ENCODE data around the gene TLE4. TPM values are rescaled to one million over a fixed set of nuclear protein-coding genes. Genes with fewer than 3 reads are reported as not detected.

TLE4 gene
- total and polyA plus RNA-seq, 2 of the 4 experiments (the other 2 are of a cell fraction): 68.0 to 78.1 TPM

DNA sequence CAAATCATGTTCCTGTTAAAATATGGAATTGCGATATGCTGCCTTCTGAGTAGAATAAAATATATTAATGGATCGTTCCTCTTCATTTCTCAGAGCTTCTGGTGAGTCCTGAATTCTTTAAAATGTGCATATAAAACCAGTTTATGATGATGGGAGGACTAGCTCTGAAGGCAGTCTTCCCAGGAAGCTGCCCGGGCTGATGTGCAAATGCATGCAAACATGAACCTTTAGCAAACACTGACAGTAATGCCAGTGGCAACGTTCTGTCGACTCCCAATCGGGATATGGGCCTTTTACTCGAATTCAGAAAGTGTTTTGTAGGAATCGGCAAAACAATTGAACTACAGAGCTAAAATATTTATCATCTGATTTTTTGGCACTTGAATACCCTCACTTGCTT is 93.6 kb downstream of the TLE4 start:
- no peak overlapping the region for H3K4me2 ChIP-seq (ENCODE audit: low read depth, low read length)
- peaks cover 15% of the 10 kb centered on the region for H3K4me1 ChIP-seq (ENCODE audit: control insufficient read depth, insufficient read depth, low read length)
- no peak overlapping the region for H3K9ac ChIP-seq (ENCODE audit: low read depth, low read length)
- no peak for TF ChIP-seq FOS (IDR thresholded peaks at IDR 0.05; ENCODE audit: low read depth, low read length)
- TF ChIP-seq MAFK (IDR thresholded peaks at IDR 0.05; ENCODE audit: low read depth, low read length): no peak
- TF ChIP-seq, protein P1, sequence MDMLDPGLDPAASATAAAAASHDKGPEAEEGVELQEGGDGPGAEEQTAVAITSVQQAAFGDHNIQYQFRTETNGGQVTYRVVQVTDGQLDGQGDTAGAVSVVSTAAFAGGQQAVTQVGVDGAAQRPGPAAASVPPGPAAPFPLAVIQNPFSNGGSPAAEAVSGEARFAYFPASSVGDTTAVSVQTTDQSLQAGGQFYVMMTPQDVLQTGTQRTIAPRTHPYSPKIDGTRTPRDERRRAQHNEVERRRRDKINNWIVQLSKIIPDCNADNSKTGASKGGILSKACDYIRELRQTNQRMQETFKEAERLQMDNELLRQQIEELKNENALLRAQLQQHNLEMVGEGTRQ (IDR thresholded peaks at IDR 0.05; ENCODE audit: low read depth, low read length): no peak
- TF ChIP-seq BHLHE40 (IDR thresholded peaks at IDR 0.05; ENCODE audit: low read depth, low read length): no peak
- no peak for TF ChIP-seq NFE2L2 (IDR thresholded peaks at IDR 0.05; ENCODE audit: low read depth, low read length)
- TF ChIP-seq CHD1 (IDR thresholded peaks at IDR 0.05; ENCODE audit: low read depth, low read length): no peak
- TF ChIP-seq SMC3 (IDR thresholded peaks at IDR 0.05; ENCODE audit: low read depth, low read length): no peak
- TF ChIP-seq, protein P2, sequence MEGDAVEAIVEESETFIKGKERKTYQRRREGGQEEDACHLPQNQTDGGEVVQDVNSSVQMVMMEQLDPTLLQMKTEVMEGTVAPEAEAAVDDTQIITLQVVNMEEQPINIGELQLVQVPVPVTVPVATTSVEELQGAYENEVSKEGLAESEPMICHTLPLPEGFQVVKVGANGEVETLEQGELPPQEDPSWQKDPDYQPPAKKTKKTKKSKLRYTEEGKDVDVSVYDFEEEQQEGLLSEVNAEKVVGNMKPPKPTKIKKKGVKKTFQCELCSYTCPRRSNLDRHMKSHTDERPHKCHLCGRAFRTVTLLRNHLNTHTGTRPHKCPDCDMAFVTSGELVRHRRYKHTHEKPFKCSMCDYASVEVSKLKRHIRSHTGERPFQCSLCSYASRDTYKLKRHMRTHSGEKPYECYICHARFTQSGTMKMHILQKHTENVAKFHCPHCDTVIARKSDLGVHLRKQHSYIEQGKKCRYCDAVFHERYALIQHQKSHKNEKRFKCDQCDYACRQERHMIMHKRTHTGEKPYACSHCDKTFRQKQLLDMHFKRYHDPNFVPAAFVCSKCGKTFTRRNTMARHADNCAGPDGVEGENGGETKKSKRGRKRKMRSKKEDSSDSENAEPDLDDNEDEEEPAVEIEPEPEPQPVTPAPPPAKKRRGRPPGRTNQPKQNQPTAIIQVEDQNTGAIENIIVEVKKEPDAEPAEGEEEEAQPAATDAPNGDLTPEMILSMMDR (conservative IDR thresholded peaks at IDR 0.05; ENCODE audit: low read depth, low read length): no peak
- no peak for TF ChIP-seq MAZ (IDR thresholded peaks at IDR 0.05; ENCODE audit: borderline replicate concordance, low read depth, low read length)
- TF ChIP-seq RFX5 (IDR thresholded peaks at IDR 0.05; ENCODE audit: low read depth, low read length): no peak
- TF ChIP-seq, protein P3, sequence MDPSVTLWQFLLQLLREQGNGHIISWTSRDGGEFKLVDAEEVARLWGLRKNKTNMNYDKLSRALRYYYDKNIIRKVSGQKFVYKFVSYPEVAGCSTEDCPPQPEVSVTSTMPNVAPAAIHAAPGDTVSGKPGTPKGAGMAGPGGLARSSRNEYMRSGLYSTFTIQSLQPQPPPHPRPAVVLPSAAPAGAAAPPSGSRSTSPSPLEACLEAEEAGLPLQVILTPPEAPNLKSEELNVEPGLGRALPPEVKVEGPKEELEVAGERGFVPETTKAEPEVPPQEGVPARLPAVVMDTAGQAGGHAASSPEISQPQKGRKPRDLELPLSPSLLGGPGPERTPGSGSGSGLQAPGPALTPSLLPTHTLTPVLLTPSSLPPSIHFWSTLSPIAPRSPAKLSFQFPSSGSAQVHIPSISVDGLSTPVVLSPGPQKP (IDR thresholded peaks at IDR 0.05; ENCODE audit: borderline replicate concordance, low read depth, low read length): no peak
- TF ChIP-seq RCOR1 (IDR thresholded peaks at IDR 0.05; ENCODE audit: insufficient replicate concordance, low read length): no peak
- TF ChIP-seq RAD21 (IDR thresholded peaks at IDR 0.05; ENCODE audit: low read length): no peak
- TF ChIP-seq POLR2A (IDR thresholded peaks at IDR 0.05; ENCODE audit: low read depth, low read length): no peak
- no peak for TF ChIP-seq MXI1 (IDR thresholded peaks at IDR 0.05; ENCODE audit: borderline replicate concordance, low read depth, low read length)
- no peak for TF ChIP-seq CEBPB (IDR thresholded peaks at IDR 0.05; ENCODE audit: low read depth, low read length)
- no peak overlapping the region for H3K27ac ChIP-seq (ENCODE audit: insufficient read depth, low read length)
- no peak overlapping the region for H3K23ac ChIP-seq (ENCODE audit: low read depth, low read length)
- no peak overlapping the region for H3K18ac ChIP-seq (ENCODE audit: low read depth, low read length)
- H4K91ac ChIP-seq (ENCODE audit: insufficient read depth, low read depth, low read length): no peak overlapping the region
- H3K4me3 ChIP-seq (ENCODE audit: insufficient read depth, low read depth, low read length): no peak overlapping the region
- no peaks in the 10 kb centered on the region for H4K20me1 ChIP-seq (ENCODE audit: insufficient read depth, low read length)
- H2BK120ac ChIP-seq (ENCODE audit: low read depth, low read length): no peak overlapping the region
- peaks cover 12 to 47% of the 10 kb centered on the region in 2 experiments for H3K79me1 ChIP-seq (ENCODE audit: low read depth in 1 of 2, low read length in 2 of 2)
- WGBS, 2 experiments (ENCODE audit: extremely low coverage in 2 of 2, insufficient read length in 1 of 2): no CpG with 5 or more reads among the region's 8 CpGs
- no peak overlapping the region for H2BK20ac ChIP-seq (ENCODE audit: low read depth, low read length)
- H2AFZ ChIP-seq (replicated peaks; ENCODE audit: low read length, poor library complexity): no peak overlapping the region
- BruUV-seq (replicated peaks): no TSS peak
- no peak overlapping the region for H4K5ac ChIP-seq (ENCODE audit: low read depth, low read length)
- H3K27me3 ChIP-seq (ENCODE audit: control insufficient read depth, insufficient read depth, low read length): no peaks in the 10 kb centered on the region
- dilution Hi-C loops (cut with HindIII; ENCODE audit: low sequenced_read_pairs, unreplicated experiment) (no loop called here), intact Hi-C loops (cut with micrococcal nuclease) (no loop called here), in situ Hi-C loops (cut with MboI; ENCODE audit: low sequenced_read_pairs) (no loop called here)
- DNase-seq: no peak
- H3K36me3 ChIP-seq (ENCODE audit: control insufficient read depth, insufficient read depth, low read length): no peaks in the 10 kb centered on the region; the same call in 1 of the 2 replicates
- no peaks in the 10 kb centered on the region for H3K9me3 ChIP-seq (ENCODE audit: control insufficient read depth, insufficient read depth, low read length)
- no peak overlapping the region for H3K14ac ChIP-seq (replicated peaks; ENCODE audit: low read depth, low read length)
- no peak overlapping the region for H3K56ac ChIP-seq (ENCODE audit: extremely low read depth, insufficient read depth, low read length)
- H2AK9ac ChIP-seq (replicated peaks; ENCODE audit: low read depth, low read length, poor library complexity): no peak overlapping the region
- no peak overlapping the region for H2BK15ac ChIP-seq (ENCODE audit: low read depth, low read length)
- H2BK5ac ChIP-seq (ENCODE audit: low read depth, low read length, poor library complexity, severe bottlenecking): no peak overlapping the region
- CTCF ChIA-PET: interaction anchor here (0.8 kb wide), 1 partner anchor 16 kb away, joined by 4 read pairs; no protein-coding TSS in a partner anchor
- peaks cover 15% of the 10 kb centered on the region for H3K9me1 ChIP-seq (ENCODE audit: insufficient read depth, low read length)
- no peak overlapping the region for H3K4ac ChIP-seq (ENCODE audit: low read depth, low read length)
- POLR2A ChIA-PET (ENCODE audit: unreplicated experiment): interaction anchor here (0.6 kb wide), 1 partner anchor 8 kb away, joined by 4 read pairs; no protein-coding TSS in a partner anchor
- ATAC-seq (ENCODE audit: low read depth): no peak
- H4K8ac ChIP-seq (ENCODE audit: low read depth in 2 of 2, low read length in 2 of 2): no peak overlapping the region
- H2AK5ac ChIP-seq (ENCODE audit: low read depth, low read length): no peak overlapping the region

Measured in IMR-90 (cell line).